WTC11 (cell line): ENCODE results near the gene CLDN19. TPM values are rescaled to one million over a fixed set of nuclear protein-coding genes. Genes with fewer than 3 reads are reported as not detected.

Experiments
- ATAC-seq: fragments of 200-7000 bp; cut with Tn5 transposase; 2 replicates; pipeline ENCODE4 v1.10.0; 2021; ENCODE audit warnings: mild to moderate bottlenecking, moderate library complexity
- CTCF ChIA-PET: fragments of 300-600 bp; sonication (Branson Sonifier 250); formaldehyde crosslinking; loops from one replicate; lab custom pipeline; 2021; ENCODE audit warnings: antibody characterized with exemption; lab: Charles Lee
- POLR2A ChIA-PET: fragments of 350-600 bp; sonication (Branson Sonifier 250); formaldehyde crosslinking; loops from one replicate; lab custom pipeline; 2021; ENCODE audit warnings: antibody characterized with exemption; lab: Charles Lee
- DNase-seq: peaks from one replicate; pipeline ENCODE4 v3.0.0; 2021; ENCODE audit warnings: low spot score
- H3K27ac Mint-ChIP-seq: 2 replicates; pipeline ENCODE4 v1.8.0; 2021; ENCODE audit warnings: mixed read lengths
- H3K27me3 Mint-ChIP-seq: 2 replicates; pipeline ENCODE4 v1.8.0; 2021; ENCODE audit warnings: low read depth, mild to moderate bottlenecking, moderate library complexity, mixed read lengths
- H3K36me3 Mint-ChIP-seq: 2 replicates; pipeline ENCODE4 v1.8.0; 2021; ENCODE audit warnings: mixed read lengths
- H3K4me1 Mint-ChIP-seq: 2 replicates; pipeline ENCODE4 v1.8.0; 2022; ENCODE audit warnings: mixed read lengths
- H3K4me3 Mint-ChIP-seq: 2 replicates; pipeline ENCODE4 v1.8.0; 2021; ENCODE audit warnings: mild to moderate bottlenecking, moderate library complexity, mixed read lengths
- H3K9me3 Mint-ChIP-seq: 2 replicates; pipeline ENCODE4 v1.8.0; 2021; ENCODE audit warnings: mixed read lengths
- ATF1 ChIP-seq: sonication (generic); formaldehyde crosslinking; IDR thresholded peaks from 2 replicates; pipeline ENCODE4 v1.8.1; 2023; ENCODE audit warnings: mild to moderate bottlenecking, moderate library complexity, missing genetic modification reagents
- E2F1 ChIP-seq: sonication (generic); formaldehyde crosslinking; IDR thresholded peaks from 2 replicates; pipeline ENCODE4 v1.8.0; 2022; ENCODE audit warnings: mild to moderate bottlenecking, missing genetic modification reagents
- IRF2 ChIP-seq: sonication (generic); formaldehyde crosslinking; IDR thresholded peaks from 2 replicates; pipeline ENCODE4 v1.8.0; 2022; ENCODE audit warnings: low read depth, missing genetic modification reagents, borderline replicate concordance
- JUN ChIP-seq: sonication (generic); formaldehyde crosslinking; IDR thresholded peaks from 2 replicates; pipeline ENCODE4 v1.8.0; 2023; ENCODE audit warnings: mild to moderate bottlenecking, missing genetic modification reagents
- MXD4 ChIP-seq: fragments of 250-450 bp; sonication (Bioruptor Pico); IDR thresholded peaks from 2 replicates; pipeline ENCODE4 v1.8.0; 2021; ENCODE audit warnings: mild to moderate bottlenecking, moderate library complexity, borderline replicate concordance
- SOX15 ChIP-seq: fragments of 250-450 bp; sonication (Bioruptor Pico); IDR thresholded peaks from 2 replicates; pipeline ENCODE4 v1.9.0; 2021; ENCODE audit warnings: mild to moderate bottlenecking
- ZNF317 ChIP-seq: sonication (generic); formaldehyde crosslinking; IDR thresholded peaks from 2 replicates; pipeline ENCODE4 v1.8.1; 2023; ENCODE audit warnings: low read depth, mild to moderate bottlenecking, moderate library complexity, missing genetic modification reagents, borderline replicate concordance
- ZNF512 ChIP-seq: sonication (generic); formaldehyde crosslinking; IDR thresholded peaks from 2 replicates; pipeline ENCODE4 v1.8.1; 2022; ENCODE audit warnings: missing genetic modification reagents, borderline replicate concordance
- total RNA-seq: library from RNA; stranded (reverse); gene quantifications from 3 replicates; pipeline ENCODE4 v1.2.3, GENCODE V29; 2021
- TF ChIP-seq, protein P1 (sequence below): sonication (generic); formaldehyde crosslinking; IDR thresholded peaks from 2 replicates; pipeline ENCODE4 v1.8.1; 2023; ENCODE audit warnings: mild to moderate bottlenecking, moderate library complexity, missing genetic modification reagents
- TF ChIP-seq, protein P2 (sequence below): fragments of 250-450 bp; sonication (Bioruptor Pico); IDR thresholded peaks from 2 replicates; pipeline ENCODE4 v1.9.0; 2021; ENCODE audit warnings: mild to moderate bottlenecking
- TF ChIP-seq, protein P3 (sequence below): sonication (generic); formaldehyde crosslinking; IDR thresholded peaks from 2 replicates; pipeline ENCODE4 v1.8.1; 2022; ENCODE audit warnings: low read depth, missing genetic modification reagents, borderline replicate concordance

Gene CLDN19
- total RNA-seq, 1 experiment from 2014 or later, result 8.1 TPM

GRCh38 chr1:42733415-42734200 lies 6.4 kb downstream of the CLDN19 start:
- TF ChIP-seq, protein P1, sequence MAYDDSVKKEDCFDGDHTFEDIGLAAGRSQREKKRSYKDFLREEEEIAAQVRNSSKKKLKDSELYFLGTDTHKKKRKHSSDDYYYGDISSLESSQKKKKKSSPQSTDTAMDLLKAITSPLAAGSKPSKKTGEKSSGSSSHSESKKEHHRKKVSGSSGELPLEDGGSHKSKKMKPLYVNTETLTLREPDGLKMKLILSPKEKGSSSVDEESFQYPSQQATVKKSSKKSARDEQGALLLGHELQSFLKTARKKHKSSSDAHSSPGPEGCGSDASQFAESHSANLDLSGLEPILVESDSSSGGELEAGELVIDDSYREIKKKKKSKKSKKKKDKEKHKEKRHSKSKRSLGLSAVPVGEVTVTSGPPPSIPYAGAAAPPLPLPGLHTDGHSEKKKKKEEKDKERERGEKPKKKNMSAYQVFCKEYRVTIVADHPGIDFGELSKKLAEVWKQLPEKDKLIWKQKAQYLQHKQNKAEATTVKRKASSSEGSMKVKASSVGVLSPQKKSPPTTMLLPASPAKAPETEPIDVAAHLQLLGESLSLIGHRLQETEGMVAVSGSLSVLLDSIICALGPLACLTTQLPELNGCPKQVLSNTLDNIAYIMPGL (CRISPR knock-in tag), result no peak
- Mint-ChIP-seq H3K36me3 (no peaks in the 10 kb centered on the region), H3K4me1 (peaks cover 19% of the 10 kb centered on the region), H3K9me3 (no peaks in the 10 kb centered on the region), H3K4me3 (no peak overlapping the region), H3K27ac (no peak overlapping the region), H3K27me3 (no peaks in the 10 kb centered on the region)
- CTCF ChIA-PET, result interaction anchor here (1.5 to 2.7 kb wide), 3 partner anchors 13 to 155 kb away, joined by 6 to 14 read pairs (median 9); no protein-coding TSS in a partner anchor
- POLR2A ChIA-PET, result interaction anchor here (0.9 kb wide), 1 partner anchor 32 kb away, joined by 3 read pairs; no protein-coding TSS in a partner anchor
- no peak for DNase-seq
- ATAC-seq, result no peak

- Mint-ChIP-seq H3K27ac (no peak overlapping the region), H3K27me3 (no peaks in the 10 kb centered on the region), H3K36me3 (no peaks in the 10 kb centered on the region), H3K4me1 (peaks cover 17% of the 10 kb centered on the region), H3K4me3 (no peak overlapping the region), H3K9me3 (no peaks in the 10 kb centered on the region)
- TF ChIP-seq E2F1, result no peak
- no peak for TF ChIP-seq IRF2 (CRISPR knock-in tag)
- TF ChIP-seq, protein P2, sequence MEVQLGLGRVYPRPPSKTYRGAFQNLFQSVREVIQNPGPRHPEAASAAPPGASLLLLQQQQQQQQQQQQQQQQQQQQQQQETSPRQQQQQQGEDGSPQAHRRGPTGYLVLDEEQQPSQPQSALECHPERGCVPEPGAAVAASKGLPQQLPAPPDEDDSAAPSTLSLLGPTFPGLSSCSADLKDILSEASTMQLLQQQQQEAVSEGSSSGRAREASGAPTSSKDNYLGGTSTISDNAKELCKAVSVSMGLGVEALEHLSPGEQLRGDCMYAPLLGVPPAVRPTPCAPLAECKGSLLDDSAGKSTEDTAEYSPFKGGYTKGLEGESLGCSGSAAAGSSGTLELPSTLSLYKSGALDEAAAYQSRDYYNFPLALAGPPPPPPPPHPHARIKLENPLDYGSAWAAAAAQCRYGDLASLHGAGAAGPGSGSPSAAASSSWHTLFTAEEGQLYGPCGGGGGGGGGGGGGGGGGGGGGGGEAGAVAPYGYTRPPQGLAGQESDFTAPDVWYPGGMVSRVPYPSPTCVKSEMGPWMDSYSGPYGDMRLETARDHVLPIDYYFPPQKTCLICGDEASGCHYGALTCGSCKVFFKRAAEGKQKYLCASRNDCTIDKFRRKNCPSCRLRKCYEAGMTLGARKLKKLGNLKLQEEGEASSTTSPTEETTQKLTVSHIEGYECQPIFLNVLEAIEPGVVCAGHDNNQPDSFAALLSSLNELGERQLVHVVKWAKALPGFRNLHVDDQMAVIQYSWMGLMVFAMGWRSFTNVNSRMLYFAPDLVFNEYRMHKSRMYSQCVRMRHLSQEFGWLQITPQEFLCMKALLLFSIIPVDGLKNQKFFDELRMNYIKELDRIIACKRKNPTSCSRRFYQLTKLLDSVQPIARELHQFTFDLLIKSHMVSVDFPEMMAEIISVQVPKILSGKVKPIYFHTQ, result no peak
- TF ChIP-seq MXD4 (CRISPR knock-in tag), result no peak
- TF ChIP-seq JUN (CRISPR knock-in tag), result no peak
- no peak for TF ChIP-seq ZNF317 (CRISPR knock-in tag)
- no peak for TF ChIP-seq ATF1 (CRISPR knock-in tag)
- TF ChIP-seq SOX15, result no peak
- TF ChIP-seq ZNF512 (CRISPR knock-in tag), result no peak
- TF ChIP-seq, protein P3, sequence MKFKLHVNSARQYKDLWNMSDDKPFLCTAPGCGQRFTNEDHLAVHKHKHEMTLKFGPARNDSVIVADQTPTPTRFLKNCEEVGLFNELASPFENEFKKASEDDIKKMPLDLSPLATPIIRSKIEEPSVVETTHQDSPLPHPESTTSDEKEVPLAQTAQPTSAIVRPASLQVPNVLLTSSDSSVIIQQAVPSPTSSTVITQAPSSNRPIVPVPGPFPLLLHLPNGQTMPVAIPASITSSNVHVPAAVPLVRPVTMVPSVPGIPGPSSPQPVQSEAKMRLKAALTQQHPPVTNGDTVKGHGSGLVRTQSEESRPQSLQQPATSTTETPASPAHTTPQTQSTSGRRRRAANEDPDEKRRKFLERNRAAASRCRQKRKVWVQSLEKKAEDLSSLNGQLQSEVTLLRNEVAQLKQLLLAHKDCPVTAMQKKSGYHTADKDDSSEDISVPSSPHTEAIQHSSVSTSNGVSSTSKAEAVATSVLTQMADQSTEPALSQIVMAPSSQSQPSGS (CRISPR knock-in tag), result no peak
- POLR2A ChIA-PET, result interaction anchor here (1.0 kb wide), 1 partner anchor 34 kb away, joined by 4 read pairs; the partner anchor contains the start of genes C1orf50 and P3H1
- no peak for ATAC-seq
- DNase-seq, result no peak
- CTCF ChIA-PET, result no interaction called here
Measured at GRCh38 chr1:42732126-42732680, 7.8 kb downstream of the CLDN19 start.
